GM19240 (cell line): ENCODE measurements around the gene USE1.

Experiments
- DNase-seq: peaks from one replicate; pipeline ENCODE4 v3.0.0; 2011; ENCODE audit warnings: low spot score; ENCODE audit not compliant: insufficient read length

The USE1 gene

DNA sequence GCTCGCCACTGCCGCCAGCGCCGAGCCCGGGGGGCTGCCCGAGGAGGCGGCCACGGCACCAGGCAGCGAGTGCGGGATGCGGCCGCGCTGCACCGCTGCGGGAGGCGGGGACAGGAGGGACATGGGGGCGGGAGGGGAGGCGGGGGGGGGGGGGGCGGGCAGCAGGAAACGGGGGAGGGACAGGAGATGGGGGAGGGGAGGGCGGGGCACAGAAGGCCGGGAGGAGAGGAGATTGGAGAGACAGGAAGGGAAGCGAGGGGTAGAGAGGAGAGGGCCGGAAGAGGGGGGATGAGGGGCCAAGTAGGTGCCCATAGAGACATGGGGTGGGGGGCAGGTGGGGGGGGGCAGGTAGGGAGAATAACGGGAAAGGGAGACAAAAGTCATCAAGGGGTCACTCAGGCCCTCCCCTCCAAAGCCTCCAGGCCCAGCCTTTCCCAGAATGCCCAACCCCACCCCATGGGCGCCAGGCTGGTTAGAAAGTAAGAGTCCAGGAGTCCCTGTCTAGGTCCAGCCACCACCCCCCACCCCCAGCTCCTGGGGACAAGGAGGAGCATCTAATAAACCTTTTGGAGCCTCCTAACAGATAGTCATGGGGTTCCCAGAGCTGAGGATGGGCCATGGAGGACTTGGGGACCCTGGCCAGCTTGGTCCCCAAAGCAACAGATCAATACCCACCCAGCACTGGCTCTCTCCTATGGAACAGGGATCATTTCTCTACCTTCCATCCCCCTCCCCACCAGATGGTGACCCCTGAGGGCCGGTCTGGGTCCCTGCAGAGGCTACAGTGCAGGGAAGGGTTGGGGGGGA, 21.0 kb downstream of the USE1 start:
- no peak for DNase-seq

DNA sequence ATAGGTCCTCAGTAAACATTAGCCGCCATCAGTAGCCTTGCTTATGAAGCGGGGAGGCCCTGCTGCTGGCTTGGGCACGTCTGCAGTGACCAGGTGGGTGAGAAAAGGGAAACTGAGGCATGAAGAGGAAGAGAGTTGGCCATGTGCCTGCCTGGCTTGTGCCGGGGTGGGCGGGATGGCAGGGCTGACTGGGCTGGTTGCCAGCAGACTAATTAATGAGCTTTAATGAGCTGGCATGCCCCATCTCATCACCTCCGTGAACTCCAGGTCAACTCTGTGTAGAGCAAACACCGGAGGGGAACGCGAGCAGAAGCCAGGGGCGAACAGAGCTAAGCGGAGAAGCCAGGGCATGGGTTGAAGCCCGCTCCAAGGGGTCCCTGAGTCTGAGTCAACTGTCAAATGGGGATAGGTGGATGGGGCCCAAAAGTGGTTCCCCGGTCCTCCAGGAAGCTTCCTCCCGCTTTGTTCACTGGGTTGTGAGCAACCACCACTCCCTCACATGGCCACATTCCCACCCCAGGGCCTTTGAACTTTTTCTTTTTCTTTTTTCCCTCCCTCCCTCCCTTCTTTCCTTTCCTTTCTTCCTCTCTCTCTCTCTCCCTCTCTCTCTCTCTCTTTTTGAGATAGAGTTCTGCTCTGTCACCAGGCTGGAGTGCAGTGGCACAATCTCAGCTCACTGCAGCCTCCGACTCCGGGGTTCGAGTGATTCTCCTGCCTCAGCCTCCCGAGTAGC, 21.8 kb downstream of the USE1 start:
- DNase-seq: no peak

DNA sequence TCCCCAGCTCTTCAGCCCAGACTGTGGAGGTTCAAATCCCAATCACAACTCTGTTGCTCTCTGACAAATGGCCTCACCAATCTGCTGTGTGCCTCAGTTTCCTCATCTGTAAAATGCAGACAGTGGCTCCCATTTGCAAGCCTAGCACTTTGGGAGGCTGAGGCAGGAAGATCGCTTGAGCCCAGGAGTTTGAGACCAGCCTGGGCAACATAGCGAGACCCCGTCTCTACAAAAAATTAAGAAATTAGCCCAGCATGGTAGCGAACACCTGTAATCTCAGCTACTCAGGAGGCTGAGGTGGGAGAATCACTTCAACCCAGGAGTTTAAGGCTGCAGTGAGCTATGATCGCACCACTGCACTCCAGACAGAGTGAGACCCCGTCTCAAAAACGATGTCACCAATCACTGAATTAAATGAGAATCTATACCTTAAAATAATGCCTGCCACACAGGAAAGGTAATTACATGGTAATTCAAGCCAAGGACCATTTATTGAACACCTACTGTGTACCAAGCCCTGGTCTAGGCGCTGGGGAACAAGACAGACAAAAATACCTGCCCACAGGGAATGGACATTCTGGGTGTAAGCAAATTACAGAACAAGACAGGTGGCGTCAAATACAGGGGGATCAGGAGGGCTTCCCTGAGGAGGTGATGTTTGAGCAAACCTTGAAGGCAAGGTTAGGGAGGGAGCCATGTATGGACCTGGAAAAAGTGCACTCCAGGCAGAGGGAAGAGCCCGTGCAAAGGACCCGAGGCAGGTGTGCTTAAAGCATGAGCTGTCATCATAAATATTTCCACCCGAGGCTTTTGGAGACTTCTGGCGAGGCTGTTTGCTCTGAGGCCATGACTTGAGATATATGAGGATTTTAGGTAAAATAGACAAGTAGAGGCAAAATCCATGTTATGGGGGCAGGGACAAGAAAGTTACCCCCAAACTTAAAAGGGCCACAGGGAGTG, 22.9 kb downstream of the USE1 start:
- no peak for DNase-seq

DNA sequence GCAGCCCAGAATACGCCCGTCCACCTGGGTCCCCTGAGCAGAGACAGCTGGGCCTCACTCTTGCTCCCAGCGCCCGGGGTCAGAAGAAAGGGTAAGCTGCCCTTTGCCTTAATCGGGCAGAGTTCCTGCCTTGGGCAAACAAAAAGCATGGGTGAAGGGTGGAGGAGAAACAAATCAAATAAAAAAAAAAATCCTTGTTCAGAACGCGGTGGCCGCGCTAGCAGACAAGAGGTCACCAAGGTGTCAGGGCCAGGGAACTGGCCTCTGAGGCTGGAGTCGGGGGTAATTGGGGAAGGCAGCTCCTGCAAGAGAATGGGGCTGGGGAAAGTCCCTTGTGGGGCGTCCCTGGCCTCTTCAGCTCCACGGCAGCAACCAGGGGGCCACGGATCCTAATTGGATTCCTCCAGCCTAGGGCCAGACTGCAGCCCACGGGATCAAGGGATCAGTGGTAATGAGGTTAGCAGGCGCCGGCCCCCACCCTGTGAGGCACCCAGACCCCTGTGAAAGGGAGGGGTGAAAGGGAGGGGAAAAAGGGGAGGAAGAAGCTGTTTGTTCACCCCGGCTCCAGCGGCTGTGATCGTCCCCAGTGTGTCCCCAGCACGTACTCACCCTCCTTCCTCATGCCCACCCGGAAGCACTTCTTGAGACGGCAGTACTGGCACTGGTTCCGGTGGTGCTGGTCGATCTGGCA, 25.1 kb downstream of the USE1 start:
- no peak for DNase-seq

DNA sequence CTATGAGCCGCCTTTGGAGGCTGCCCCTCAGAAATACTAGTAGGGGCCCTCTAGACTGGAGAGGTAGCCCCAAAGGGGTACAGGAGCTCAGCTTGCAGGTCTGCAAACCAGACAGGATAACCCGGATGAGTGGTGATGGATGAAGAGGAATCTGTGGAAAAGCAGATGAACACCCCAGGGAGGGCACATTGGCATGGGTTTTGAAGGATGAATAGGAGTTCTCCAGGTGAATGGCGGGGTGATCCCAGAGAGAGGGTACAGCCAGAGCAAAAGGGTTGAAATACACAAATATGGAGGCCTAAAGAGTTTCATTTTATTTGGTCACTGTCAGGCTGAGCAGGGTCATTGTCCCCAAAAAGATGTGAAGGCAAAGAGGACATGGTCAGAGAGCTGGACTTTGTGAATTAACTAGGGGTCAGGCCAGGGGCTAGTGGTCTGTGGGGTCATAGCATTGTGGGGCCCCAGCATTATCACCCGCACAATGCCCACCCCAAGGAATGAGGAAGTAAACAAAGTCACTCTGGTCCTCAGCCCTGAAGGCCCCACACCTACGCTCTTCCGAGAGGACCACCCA, 25.8 kb downstream of the USE1 start:
- DNase-seq: no peak

DNA sequence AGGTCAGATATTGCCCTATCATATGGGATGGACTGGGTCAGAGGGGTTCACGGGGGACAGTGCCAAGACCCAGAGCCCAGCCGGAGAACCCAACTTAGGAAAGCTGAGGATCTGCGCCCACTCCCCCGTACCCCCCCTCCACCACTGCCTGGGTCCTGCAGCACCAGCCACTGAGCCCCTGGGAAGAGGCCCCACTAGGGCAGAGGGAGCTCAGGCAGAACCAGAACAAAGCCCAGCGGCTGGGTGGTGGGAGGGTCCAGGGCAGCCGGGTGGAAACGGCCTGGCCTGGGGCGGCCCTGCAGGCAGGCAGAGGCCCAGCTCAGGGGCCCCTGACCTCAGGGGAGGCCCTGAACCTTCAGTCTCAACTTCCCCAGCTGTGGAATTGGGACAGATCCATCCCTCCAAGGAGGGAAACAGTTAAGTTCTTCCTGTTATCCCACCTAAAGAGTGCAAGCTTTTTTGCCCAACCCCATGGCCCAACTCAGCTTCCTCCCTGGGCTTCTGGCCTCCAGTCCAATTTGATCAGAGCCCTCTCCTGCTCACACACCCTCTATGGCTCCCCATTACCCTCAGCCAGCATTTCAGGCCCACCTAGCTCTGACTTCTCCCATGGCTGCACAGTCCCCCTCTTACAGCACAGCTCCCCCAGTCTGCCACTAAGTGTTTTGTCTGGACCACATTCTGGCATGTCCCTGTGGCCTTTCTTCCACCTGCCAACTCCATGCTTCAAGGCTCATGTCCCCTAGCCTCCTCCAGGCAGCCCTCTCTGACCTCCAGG, 27.5 kb downstream of the USE1 start:
- no peak for DNase-seq

DNA sequence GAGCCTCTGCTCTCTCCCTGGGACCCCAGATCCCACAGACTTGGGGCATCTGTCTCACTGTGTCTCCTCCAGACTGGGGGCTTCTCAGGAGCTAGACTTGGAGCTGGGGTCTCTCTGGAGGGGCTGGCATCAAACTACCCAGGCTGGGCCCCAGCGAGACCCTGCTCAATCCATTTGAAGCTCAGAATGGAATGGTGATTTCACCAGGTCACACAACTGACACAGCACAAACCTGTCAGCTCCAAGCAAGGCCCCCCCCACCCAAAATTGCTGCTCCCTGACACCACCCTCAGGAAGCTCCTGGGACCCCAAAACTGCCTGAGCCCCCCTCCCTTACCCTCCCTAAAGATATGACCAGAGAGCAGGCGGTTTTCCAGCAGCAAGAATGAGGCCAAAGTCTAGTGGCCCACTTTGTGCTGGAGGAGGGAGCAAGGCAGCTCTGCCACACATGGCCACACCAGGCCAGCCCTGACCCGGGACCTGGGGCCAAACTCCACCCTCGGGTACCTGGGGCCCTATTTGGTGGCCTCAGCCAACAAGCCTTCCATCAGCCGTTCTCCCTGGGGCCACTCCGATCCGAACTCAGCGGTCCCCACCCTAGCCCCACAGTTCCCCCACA, 28.2 kb downstream of the USE1 start:
- DNase-seq: no peak

DNA sequence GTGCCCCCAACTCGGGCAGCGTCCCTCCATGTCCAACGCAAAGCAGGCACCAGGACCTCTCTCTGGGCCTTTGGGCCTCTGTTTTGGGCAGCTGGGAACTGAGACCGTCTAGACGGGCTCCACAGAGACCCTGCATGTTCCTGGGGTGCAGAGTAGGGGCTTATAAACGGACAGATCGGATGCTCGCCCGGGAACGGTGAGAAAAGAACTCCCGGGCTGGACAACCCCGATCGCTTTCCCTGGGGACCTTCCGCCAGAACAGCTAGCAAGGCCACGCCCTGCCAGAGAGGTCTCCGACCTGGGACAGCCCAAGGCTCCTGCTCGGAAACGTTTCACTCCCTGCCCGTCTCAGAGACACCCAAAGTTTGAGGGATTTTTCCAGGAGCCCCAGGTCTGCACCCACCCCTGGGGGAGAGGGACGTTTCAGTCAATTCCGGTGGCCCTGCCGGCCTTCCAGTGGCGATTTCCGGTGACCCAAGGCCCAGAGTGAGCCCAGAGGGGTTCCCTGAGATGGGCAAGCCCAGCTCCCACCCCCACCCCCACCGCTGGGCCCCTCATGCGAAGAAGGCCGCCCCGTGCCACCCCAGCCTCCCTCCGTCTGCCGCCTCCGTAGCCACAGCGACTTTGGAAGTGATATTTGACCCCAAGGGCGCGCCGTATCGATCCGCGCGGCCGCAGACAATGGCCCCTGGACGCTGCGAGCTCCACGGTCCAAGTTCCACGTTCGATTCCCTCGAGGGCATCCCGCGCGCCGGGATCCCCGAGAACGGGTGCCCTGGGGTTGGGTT, 28.9 kb downstream of the USE1 start:
- DNase-seq: no peak

DNA sequence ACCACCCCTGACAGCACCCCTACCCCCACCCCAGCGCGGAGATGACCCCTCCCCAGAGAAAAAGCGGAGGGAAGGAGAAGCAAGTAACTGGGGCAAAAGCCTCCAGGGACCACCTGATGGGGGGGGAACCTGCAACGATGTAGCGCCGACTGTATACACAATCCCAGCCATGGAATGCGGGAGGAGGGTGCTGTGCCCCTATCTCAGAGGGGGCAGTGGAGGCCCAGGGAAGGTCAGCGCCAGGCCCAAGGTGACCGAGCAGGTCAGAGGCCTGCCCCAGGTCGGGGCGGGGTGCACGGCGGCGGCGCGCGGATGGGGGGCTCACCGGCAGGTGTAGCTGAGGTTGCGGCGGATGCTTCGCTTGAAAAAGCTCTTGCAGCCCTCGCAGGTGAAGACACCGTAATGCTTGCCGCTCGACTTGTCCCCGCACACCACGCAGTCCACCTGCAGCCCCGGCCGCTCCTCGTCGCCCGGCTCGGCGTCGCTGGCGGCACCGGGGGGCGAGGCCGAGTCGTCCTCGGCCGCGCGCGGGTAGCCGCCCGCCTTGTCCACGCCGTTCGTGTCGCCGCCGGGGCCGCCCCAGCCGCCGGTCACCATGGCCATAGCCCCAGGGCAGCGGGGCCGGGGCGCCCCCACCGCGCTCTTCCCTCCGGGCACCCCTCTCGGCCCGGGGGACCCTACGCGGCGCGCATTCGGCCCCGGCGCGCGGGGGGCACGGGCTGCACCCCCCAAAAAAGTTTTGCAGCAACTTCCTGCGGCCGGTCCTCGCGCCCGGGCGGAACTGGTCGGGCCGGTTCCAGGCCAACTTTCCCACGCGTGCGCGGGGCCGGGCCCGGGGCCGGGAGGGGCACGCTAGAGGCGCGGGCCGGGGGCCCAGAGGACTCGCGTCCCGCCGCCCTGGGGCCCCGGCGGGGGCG, 29.7 kb downstream of the USE1 start:
- no peak for DNase-seq

DNA sequence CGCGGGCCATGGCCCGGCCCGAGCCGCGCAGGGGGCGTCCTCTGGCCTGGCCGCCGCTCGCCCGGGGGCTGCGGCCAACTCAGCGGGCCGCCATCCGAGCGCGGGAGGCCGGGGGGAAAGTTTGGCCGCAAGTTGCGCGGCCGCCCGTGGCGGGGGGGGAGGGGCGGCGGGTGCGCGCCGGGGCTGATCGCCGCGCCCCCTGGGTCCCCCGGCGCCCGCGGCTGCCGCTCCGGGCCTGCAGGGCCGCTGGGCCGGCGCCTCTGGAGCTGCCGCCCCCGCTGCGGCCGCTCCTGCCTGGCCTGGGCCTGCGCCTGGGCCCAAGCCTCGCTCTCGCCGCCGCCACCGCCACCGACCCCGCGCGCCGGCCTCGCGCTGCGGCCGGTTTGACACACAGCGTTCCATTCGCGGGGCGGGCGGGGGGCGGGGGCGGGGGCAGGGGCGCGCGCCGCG, 30.4 kb downstream of the USE1 start, which contains the start of gene NR2F6:
Gene NR2F6 (minus strand): TSS at position 385 of the 450 bp plus-strand sequence. CDS start 699 bp downstream, outside the sequence.
- DNase-seq: no peak

DNA sequence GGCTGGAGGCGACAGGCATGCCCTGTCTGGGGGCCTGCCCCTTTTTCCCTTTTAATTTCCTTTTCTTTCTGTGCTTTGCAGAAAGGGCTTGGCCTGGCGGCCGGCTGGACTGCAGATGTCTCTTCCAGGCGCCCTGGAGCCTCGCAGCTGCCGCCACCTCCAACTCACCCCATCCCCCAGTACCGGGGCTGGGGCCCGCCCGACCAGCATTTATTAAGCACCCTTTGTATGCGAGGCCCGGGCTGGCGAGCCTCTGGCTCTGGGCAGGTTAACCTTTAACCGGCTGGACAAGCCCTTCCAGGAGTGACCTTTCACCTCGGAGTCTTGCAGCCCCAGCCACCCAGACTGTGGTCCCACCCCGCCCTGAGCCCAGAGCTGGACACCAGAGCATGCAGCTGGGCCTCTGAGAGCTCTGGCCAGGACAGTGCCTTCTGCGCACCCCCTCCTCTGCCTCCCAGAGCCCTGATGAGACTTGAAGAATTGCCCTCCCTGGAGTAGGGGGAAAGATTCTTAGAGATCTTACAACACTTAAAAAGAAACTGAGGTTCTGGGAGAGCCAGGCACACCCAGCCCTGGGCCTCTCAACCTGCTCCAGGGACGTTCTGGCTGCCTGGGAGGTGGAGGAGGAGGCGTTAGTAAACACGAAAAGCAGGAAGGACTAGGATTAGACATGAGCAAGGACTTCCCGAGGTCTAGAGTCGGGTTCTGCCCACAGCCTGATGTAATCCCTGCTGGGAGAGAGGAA, 31.7 kb downstream of the USE1 start:
- DNase-seq: no peak

DNA sequence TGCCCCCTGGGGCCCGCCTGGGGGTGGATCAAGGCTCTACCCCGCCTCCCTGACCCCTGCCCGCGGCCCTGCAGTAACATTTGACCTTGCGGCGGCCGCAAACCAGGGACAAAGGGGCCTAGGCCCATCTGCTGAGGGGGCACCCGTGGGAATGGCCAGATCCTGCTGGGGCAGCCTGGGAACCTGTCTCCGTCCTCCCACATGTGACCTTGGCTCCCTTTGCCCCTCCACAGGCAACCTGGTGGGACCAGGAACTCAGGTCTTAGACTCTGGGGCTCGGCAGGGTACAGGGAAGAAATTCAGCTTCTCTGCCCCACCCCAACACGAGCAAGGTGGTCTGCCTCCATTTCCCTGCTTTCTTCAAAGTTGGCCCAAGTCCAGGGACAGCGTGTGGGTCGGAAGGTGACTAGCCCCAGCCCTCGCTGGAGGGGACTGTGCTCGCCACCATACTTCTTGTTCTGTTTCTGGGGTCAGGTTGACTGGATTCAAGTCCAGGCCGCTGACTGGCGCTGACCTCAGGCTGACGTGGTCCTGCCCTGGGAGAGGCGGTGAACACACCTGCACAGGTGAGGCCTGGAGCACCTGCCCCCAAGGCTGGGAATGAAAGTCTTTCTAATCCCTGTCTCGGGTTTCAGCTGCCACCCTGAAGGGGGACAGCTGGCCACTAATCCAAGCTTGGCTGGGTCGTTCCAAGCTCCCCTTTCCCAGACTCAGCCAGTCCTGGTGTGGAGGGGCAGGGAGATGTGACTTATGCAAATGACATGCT, 33.0 kb downstream of the USE1 start:
- no peak for DNase-seq

DNA sequence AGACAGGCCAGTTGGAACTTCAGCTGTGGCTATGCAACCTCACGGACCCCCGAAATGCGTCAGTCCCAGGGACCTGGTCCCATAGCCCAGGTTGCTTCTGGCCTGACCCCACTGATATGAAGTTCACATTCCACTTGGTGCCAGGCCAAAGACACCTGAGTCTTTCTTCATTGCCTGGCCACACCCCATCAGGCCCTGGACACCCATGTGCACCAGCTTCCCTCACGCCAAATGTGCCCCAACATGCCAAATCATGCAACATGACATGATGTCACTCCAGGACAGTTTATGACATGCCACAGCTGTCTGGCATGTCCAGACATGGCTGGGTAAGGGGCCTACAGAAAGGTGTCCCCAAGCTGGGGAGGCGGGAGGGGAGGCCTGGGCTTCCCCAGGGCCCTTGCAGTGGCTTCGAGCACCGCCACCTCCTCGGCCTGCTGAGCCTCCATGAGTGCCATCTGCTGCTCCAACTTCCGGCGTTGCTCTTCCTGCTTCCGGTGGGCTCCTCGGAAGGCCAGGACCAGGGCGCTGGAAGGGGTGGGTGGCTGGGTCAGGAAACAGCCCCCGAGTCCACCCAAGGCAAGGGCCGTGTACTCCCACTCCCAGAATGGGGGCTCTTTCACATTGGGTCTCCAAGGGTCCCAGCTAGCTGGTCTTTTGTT, 34.9 kb downstream of the USE1 start:
- no peak for DNase-seq

DNA sequence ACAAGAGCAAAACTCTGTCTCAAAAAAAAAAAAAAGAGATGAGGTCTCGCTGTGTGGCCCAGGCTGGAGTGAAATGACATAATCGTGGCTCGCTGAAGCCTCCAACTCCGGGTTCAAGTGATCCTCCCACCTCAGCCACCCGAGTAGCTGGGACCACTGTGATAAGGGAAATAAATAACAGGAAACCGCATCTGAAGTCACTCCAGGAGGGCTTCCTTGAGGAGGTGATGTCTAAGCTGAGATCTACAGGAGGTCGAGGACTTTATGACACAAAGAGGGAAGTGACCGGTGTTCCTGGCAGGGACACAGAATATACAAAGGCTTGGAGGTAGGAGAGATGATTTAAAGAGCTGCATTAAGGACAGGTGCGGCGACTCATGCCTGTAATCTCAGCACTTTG, 39.5 kb downstream of the USE1 start:
- no peak for DNase-seq

DNA sequence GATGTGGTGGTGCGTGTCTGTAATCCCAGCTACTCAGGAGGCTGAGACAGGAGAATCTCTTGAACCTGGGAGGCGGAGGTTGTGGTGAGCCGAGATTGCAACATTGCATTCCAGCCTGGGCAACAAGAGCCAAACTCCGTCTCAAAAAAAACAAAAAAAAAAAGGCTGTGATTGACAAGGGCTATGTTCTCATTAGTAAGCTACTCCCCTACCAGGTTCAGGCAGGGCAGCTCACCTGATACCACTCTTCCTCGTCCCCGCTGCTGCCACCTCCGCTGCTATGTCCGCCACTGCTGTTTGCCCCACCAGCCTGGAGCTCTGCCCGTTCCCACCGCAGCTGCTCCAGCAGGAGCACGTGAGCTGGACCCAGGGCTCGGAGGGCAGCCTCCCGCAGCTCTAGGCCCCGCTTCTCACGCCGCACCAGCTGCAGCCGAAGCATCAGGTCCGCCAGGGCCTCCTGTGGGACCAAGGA, 40.0 kb downstream of the USE1 start:
- no peak for DNase-seq
